ENCODE data around the gene GORASP2.

GORASP2 gene

DNA sequence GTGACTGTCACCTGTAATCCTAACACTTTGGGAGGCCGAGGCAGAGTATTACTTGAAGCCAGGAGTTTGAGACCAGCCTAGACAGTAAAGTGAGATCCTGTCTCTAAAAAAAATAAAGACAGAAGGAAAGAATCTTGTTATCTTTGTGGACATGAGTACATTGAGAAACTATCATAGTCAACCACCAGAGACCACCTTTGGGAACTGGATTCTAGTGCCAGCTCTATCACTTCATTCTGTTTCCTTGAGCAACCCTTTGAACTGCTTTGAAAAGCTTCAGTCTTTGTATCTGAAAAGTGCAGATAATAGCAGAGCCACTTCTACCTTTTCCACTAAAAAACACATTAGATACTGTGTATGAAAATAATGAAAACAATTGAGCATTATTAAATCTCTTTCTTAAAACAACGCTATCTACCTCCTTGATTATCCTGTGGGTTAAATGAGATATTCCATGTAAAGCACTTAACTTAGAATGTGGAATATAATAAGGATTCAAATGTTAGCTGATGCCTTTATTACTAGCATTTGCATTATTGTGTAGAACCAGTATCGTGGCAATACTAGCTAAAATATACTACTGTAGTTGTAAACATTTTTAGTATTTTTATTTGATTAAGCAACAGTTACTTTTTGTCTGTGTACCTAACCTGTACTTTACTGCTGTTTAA is 8.8 kb downstream of the GORASP2 start:
- no peak overlapping the region for H3K27ac ChIP-seq
- H4K20me1 ChIP-seq (ENCODE audit: insufficient read depth), result 0 out of 2 replicates have a peak, but pooled peaks cover 7% of the 10 kb centered on the region
- H3K27me3 ChIP-seq (ENCODE audit: insufficient read depth, low read depth), result no peaks in the 10 kb centered on the region
- H3K36me3 ChIP-seq (ENCODE audit: insufficient read depth), result no peaks in the 10 kb centered on the region
- peaks cover 96% of the 10 kb centered on the region for H3K79me2 ChIP-seq (ENCODE audit: insufficient read depth, low read depth)
- H3K4me3 ChIP-seq (IDR thresholded peaks at IDR 0.05; ENCODE audit: insufficient read depth, low read depth, low read length), result no peak overlapping the region
- no peaks in the 10 kb centered on the region for H3K4me1 ChIP-seq (ENCODE audit: low read depth, poor library complexity, severe bottlenecking)
- H2AFZ ChIP-seq (ENCODE audit: low read depth), result no peak overlapping the region
- no peak overlapping the region for H3K9ac ChIP-seq
- no peak overlapping the region for H3K4me2 ChIP-seq
- TF ChIP-seq, protein P1, sequence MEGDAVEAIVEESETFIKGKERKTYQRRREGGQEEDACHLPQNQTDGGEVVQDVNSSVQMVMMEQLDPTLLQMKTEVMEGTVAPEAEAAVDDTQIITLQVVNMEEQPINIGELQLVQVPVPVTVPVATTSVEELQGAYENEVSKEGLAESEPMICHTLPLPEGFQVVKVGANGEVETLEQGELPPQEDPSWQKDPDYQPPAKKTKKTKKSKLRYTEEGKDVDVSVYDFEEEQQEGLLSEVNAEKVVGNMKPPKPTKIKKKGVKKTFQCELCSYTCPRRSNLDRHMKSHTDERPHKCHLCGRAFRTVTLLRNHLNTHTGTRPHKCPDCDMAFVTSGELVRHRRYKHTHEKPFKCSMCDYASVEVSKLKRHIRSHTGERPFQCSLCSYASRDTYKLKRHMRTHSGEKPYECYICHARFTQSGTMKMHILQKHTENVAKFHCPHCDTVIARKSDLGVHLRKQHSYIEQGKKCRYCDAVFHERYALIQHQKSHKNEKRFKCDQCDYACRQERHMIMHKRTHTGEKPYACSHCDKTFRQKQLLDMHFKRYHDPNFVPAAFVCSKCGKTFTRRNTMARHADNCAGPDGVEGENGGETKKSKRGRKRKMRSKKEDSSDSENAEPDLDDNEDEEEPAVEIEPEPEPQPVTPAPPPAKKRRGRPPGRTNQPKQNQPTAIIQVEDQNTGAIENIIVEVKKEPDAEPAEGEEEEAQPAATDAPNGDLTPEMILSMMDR (conservative IDR thresholded peaks at IDR 0.05; ENCODE audit: low read depth, low read length), result no peak

DNA sequence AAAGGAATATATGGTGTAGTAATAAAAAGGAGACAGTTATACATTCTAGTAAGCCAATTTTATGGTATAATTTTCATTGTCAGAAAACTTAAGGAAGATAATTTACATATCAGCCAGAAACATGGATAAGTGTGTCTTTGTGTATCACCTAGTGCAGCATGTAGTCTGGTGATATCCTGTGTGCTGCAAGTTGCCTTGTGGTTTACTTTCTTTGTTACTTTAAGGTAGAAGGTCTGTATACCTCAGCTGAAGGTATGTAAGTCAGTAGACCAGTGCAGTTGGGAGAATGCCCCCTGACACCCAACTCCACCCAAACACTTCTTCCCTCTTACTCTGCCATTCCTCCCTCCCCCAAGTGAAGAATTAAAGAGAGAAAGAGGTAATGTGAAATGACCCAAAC is 11.0 kb downstream of the GORASP2 start:
- no peak overlapping the region for H3K4me3 ChIP-seq (IDR thresholded peaks at IDR 0.05; ENCODE audit: insufficient read depth, low read depth, low read length)
- H3K27me3 ChIP-seq (ENCODE audit: insufficient read depth, low read depth), result no peaks in the 10 kb centered on the region
- no peak overlapping the region for H3K9ac ChIP-seq
- H3K4me2 ChIP-seq, result no peak overlapping the region
- no peak overlapping the region for H2AFZ ChIP-seq (ENCODE audit: low read depth)
- TF ChIP-seq, protein P1 (conservative IDR thresholded peaks at IDR 0.05; ENCODE audit: low read depth, low read length), result no peak
- H3K27ac ChIP-seq, result no peak overlapping the region
- peaks cover 19% of the 10 kb centered on the region; the same call in 1 of the 2 replicates for H4K20me1 ChIP-seq (ENCODE audit: insufficient read depth)
- peaks cover 5% of the 10 kb centered on the region for H3K4me1 ChIP-seq (ENCODE audit: low read depth, poor library complexity, severe bottlenecking)
- peaks cover 96% of the 10 kb centered on the region for H3K79me2 ChIP-seq (ENCODE audit: insufficient read depth, low read depth)
- H3K36me3 ChIP-seq (ENCODE audit: insufficient read depth), result no peaks in the 10 kb centered on the region

DNA sequence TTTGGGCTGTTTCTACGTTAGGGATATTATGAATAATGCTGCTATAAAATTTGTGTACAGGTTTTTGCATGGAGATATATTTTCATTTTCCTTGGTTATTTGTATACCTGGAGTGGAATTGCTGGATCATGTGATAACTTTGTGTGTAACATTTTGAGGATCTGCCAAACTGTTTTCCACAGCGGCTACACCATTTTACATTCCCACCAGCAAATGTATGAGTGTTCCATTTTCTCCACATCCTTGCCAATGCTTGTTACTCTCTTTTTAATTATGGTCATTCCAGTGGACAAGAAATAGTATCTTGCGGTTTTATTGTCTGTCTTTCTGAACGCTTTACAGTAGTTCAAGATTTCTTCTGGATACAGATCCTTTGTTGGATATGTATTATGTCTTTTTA is 13.6 kb downstream of the GORASP2 start:
- no peak overlapping the region for H3K4me2 ChIP-seq
- peaks cover 29% of the 10 kb centered on the region for H4K20me1 ChIP-seq (ENCODE audit: insufficient read depth)
- no peak overlapping the region for H3K27ac ChIP-seq
- no peaks in the 10 kb centered on the region for H3K27me3 ChIP-seq (ENCODE audit: insufficient read depth, low read depth)
- H3K9ac ChIP-seq, result no peak overlapping the region
- H3K4me1 ChIP-seq (ENCODE audit: low read depth, poor library complexity, severe bottlenecking), result peaks cover 5% of the 10 kb centered on the region
- TF ChIP-seq, protein P1 (conservative IDR thresholded peaks at IDR 0.05; ENCODE audit: low read depth, low read length), result no peak
- no peaks in the 10 kb centered on the region for H3K36me3 ChIP-seq (ENCODE audit: insufficient read depth)
- H2AFZ ChIP-seq (ENCODE audit: low read depth), result no peak overlapping the region
- H3K79me2 ChIP-seq (ENCODE audit: insufficient read depth, low read depth), result peaks cover 100% of the 10 kb centered on the region
- H3K4me3 ChIP-seq (IDR thresholded peaks at IDR 0.05; ENCODE audit: insufficient read depth, low read depth, low read length), result no peak overlapping the region

DNA sequence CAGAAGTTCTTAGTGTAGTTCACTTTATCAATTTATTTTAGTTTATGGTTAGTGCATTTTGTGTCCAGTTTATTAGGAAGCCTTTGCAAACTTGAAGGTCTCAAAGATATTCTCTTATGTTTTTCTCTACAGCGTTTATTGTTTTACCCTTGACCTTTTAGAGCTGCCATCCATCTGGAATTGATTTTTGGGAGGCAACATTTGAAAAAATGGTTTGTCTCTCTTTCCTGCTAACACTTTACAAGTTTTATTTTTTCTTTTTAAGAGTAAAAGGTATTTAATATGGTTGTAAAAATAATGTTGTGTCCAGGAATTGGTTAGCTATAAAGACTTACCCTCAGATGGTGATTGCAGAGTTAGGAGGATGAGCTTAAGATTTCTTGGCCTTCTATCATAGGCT is 14.0 kb downstream of the GORASP2 start:
- Histone ChIP-seq H3K27me3 (ENCODE audit: insufficient read depth, low read depth) (no peaks in the 10 kb centered on the region), H3K36me3 (ENCODE audit: insufficient read depth) (no peaks in the 10 kb centered on the region), H3K9ac (no peak overlapping the region), H3K4me3 (IDR thresholded peaks at IDR 0.05; ENCODE audit: insufficient read depth, low read depth, low read length) (no peak overlapping the region), H3K4me2 (no peak overlapping the region), H3K79me2 (ENCODE audit: insufficient read depth, low read depth) (peaks cover 100% of the 10 kb centered on the region), H3K4me1 (ENCODE audit: low read depth, poor library complexity, severe bottlenecking) (peaks cover 5% of the 10 kb centered on the region), H4K20me1 (ENCODE audit: insufficient read depth) (peaks cover 29% of the 10 kb centered on the region), H3K27ac (no peak overlapping the region), H2AFZ (ENCODE audit: low read depth) (no peak overlapping the region)
- TF ChIP-seq, protein P1 (conservative IDR thresholded peaks at IDR 0.05; ENCODE audit: low read depth, low read length), result no peak

All from KMS-11 (cell line).